NCI-H1105 treated with DMSO at 0.1 percent for 48 hours (cell line): ENCODE results near the gene SLAMF8.
A peak's percentile ranks its signal among the peaks of the same experiment; 100 is the strongest.

Experiments
- DNase-seq: peaks from one replicate; lab custom pipeline; 2025; lab: John Stamatoyannopoulos, UW

SLAMF8 gene

GRCh38 chr1:159870704-159871103, 44.0 kb downstream of the SLAMF8 start:
- DNase-seq: no peak

- DNase-seq: no peak
Observed at GRCh38 chr1:159872891-159873290, 46.2 kb downstream of the SLAMF8 start.

- no peak for DNase-seq
Observed at GRCh38 chr1:159873530-159874143, 47.0 kb downstream of the SLAMF8 start.

GRCh38 chr1:159877695-159878444, 51.2 kb downstream of the SLAMF8 start:
- peak; percentile 79 for DNase-seq

- DNase-seq: no peak
Observed at GRCh38 chr1:159879136-159879535, 52.5 kb downstream of the SLAMF8 start.

GRCh38 chr1:159879977-159880376, 53.3 kb downstream of the SLAMF8 start:
- DNase-seq: no peak

- no peak for DNase-seq
Observed at GRCh38 chr1:159880430-159880829, 53.8 kb downstream of the SLAMF8 start.

- peak; percentile 94 for DNase-seq
Observed at GRCh38 chr1:159881622-159882526, 55.2 kb downstream of the SLAMF8 start.

- no peak for DNase-seq
Observed at GRCh38 chr1:159882527-159882862, 55.8 kb downstream of the SLAMF8 start.

GRCh38 chr1:159883134-159883533, 56.5 kb downstream of the SLAMF8 start:
- DNase-seq: no peak

GRCh38 chr1:159884296-159884695, 57.6 kb downstream of the SLAMF8 start:
- DNase-seq: no peak
